ENCODE measurements around the gene THADA.

GRCh38 chr2:43488737-43489136, 107.1 kb downstream of the THADA start:
- TF ChIP-seq CTCF (IDR thresholded peaks at IDR 0.05) (no peak), POLR2A (IDR thresholded peaks at IDR 0.05) (no peak)
